ENCODE results near the gene GAREM1.

The GAREM1 gene

DNA sequence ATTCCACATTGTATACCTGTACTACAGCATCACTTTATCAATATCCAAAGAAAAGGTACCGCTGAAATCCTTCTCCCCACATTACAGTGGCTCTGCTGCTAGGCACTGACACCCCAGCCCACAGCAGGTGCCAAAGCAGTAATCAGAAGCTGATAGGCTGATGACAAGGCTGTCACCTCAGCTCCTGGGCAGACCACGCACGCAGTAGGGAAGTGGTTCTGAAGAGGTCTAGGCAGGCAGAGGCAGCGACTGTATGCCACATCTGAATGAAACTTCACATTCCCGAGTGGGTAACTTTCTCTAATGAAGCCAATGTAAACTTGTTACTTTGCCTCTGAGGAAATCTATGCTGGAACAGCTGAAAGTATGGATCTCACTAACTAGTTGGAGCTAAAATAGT is 167.9 kb downstream of the GAREM1 start:
- H3K9me3 Mint-ChIP-seq = no peaks in the 10 kb centered on the region
- peaks cover 3% of the 10 kb centered on the region for H3K27me3 Mint-ChIP-seq (ENCODE audit: low read depth, poor library complexity)
- no peaks in the 10 kb centered on the region for H3K36me3 Mint-ChIP-seq (ENCODE audit: low read depth)
- H3K27ac Mint-ChIP-seq = no peak overlapping the region
- H3K4me1 Mint-ChIP-seq = no peaks in the 10 kb centered on the region
- TF ChIP-seq, protein P1, sequence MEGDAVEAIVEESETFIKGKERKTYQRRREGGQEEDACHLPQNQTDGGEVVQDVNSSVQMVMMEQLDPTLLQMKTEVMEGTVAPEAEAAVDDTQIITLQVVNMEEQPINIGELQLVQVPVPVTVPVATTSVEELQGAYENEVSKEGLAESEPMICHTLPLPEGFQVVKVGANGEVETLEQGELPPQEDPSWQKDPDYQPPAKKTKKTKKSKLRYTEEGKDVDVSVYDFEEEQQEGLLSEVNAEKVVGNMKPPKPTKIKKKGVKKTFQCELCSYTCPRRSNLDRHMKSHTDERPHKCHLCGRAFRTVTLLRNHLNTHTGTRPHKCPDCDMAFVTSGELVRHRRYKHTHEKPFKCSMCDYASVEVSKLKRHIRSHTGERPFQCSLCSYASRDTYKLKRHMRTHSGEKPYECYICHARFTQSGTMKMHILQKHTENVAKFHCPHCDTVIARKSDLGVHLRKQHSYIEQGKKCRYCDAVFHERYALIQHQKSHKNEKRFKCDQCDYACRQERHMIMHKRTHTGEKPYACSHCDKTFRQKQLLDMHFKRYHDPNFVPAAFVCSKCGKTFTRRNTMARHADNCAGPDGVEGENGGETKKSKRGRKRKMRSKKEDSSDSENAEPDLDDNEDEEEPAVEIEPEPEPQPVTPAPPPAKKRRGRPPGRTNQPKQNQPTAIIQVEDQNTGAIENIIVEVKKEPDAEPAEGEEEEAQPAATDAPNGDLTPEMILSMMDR (IDR thresholded peaks at IDR 0.05) = no peak
- no peak for DNase-seq
- H3K4me3 Mint-ChIP-seq = no peak overlapping the region

DNA sequence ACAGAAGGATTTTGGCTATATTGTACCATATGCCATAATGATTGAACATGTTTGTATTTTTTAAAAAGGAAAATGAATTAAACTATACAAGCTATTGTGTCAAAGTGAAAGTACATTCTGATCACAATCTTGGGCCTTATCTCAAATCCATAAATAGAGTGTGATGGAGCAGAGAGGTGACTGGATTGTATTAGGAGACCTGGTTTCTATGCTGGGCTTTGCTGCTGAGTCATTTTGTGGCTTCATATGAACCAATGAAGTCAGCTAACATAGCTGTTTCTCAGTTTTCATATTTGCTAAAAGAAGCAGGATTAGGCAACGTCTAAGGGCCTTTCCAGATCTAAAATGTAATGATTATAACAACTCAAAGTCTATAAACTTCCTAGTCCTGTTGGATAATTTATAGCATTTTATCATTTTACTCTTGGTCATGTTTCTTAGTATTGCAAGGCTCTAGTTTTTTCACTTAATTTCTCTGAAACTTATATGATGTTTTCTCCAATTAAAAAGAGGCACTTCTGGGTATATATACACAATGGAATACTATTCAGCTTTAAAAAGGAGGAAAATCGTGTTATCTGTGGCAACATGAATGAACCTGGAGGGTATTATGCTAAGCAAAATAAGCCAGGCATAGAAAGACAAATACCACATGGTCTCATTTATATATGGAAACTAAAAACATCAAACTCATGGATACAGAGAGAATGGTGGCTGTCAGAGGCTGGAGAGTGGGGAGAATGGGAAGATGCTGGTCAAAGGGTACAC is 168.5 kb downstream of the GAREM1 start:
- no peak for DNase-seq
- Mint-ChIP-seq H3K27ac (no peak overlapping the region), H3K36me3 (ENCODE audit: low read depth) (no peaks in the 10 kb centered on the region), H3K4me1 (no peaks in the 10 kb centered on the region), H3K27me3 (ENCODE audit: low read depth, poor library complexity) (peaks cover 3% of the 10 kb centered on the region), H3K9me3 (no peaks in the 10 kb centered on the region), H3K4me3 (no peak overlapping the region)
- TF ChIP-seq, protein P1 (IDR thresholded peaks at IDR 0.05) = no peak

DNA sequence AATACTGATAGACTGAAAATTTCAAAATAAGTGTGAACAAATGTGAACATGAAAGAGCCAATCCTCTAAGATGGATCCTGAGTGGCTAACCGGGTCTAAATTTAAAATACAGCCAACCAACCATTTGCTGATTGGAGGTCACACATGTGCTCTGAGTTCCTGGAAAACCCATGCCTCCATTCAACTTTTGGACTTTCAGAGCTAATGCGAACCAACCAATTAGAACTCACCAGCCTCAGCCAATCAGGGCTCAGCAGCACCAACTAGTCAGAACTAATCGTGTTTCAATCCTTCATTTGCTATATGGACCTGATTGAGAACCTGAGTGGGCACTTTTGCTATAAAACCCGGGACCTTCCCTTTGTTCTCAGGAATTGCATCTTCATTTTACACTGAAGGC is 169.3 kb downstream of the GAREM1 start:
- H3K27me3 Mint-ChIP-seq (ENCODE audit: low read depth, poor library complexity) = peaks cover 3% of the 10 kb centered on the region
- H3K4me1 Mint-ChIP-seq = no peaks in the 10 kb centered on the region
- TF ChIP-seq, protein P1 (IDR thresholded peaks at IDR 0.05) = no peak
- no peak for DNase-seq
- no peak overlapping the region for H3K27ac Mint-ChIP-seq
- H3K9me3 Mint-ChIP-seq = no peaks in the 10 kb centered on the region
- H3K36me3 Mint-ChIP-seq (ENCODE audit: low read depth) = no peaks in the 10 kb centered on the region
- no peak overlapping the region for H3K4me3 Mint-ChIP-seq

DNA sequence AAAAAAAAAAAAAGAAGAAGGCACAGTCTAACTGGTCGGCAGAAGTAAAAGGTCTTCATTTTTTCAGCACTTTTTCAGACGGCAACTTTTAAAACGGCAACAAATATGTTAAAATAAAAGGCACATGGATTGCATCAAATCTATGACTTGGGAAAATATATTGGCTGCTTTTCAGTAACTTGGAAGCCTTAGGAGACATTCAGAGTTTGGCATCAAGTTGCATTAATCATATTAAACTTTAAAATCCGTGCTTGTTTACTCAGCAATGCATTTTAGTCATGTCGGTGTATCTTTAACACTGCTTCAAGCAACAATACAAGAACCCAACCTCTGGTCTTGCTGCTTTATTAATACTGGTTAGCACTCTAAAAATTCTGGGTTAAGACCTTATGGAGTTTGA is 169.8 kb downstream of the GAREM1 start:
- no peaks in the 10 kb centered on the region for H3K4me1 Mint-ChIP-seq
- peaks cover 3% of the 10 kb centered on the region for H3K27me3 Mint-ChIP-seq (ENCODE audit: low read depth, poor library complexity)
- no peak for DNase-seq
- H3K9me3 Mint-ChIP-seq = no peaks in the 10 kb centered on the region
- TF ChIP-seq, protein P1 (IDR thresholded peaks at IDR 0.05) = no peak
- no peak overlapping the region for H3K27ac Mint-ChIP-seq
- H3K36me3 Mint-ChIP-seq (ENCODE audit: low read depth) = no peaks in the 10 kb centered on the region
- H3K4me3 Mint-ChIP-seq = no peak overlapping the region

DNA sequence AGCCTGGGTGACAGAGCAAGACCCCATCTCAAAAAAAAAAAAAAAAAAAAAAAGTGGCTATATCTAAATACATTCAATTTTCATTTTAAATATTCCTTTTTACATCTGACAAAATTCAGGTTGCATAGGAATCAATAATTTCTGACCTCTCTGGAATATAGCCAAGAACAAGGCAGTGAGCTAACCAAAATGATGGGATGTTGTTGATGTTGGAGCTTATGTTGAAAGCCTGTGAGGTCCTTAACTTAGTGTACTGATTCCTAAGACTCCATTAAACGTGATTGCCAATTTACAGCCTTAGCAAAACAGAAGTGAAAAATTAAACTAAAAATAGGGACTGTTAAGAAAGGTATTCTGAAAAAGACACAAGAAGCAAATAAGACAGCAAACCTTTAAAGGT is 171.2 kb downstream of the GAREM1 start:
- H3K4me3 Mint-ChIP-seq = no peak overlapping the region
- no peak overlapping the region for H3K27ac Mint-ChIP-seq
- peaks cover 3% of the 10 kb centered on the region for H3K27me3 Mint-ChIP-seq (ENCODE audit: low read depth, poor library complexity)
- DNase-seq = no peak
- no peaks in the 10 kb centered on the region for H3K9me3 Mint-ChIP-seq
- TF ChIP-seq, protein P1 (IDR thresholded peaks at IDR 0.05) = no peak
- no peaks in the 10 kb centered on the region for H3K4me1 Mint-ChIP-seq
- no peaks in the 10 kb centered on the region for H3K36me3 Mint-ChIP-seq (ENCODE audit: low read depth)

DNA sequence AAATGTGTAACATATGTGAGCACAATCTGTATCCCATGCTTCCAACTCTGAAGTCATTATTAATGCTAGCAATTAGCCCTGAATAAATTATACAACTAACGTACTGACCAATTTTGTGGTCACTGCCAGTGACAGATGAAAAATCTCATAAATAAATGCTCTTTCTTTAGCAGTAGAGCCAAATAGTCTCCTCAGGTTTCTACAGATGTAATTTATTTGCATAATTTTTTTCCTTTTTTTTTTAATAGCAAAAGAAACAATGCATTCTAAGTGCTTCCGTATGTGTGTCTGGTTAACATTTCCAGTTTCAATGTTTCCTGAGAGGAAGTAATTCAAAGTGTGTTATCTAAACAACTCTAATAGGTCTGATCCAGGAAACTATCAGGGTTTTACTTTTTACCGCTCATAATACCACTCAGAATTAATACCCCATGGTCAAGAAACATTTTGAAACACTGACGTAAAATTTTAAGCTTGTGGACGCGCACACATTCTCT is 172.5 kb downstream of the GAREM1 start:
- no peak for DNase-seq
- TF ChIP-seq, protein P1 (IDR thresholded peaks at IDR 0.05) = no peak
- peaks cover under 1% of the 10 kb centered on the region for H3K27me3 Mint-ChIP-seq (ENCODE audit: low read depth, poor library complexity)
- no peaks in the 10 kb centered on the region for H3K9me3 Mint-ChIP-seq
- no peak overlapping the region for H3K4me3 Mint-ChIP-seq
- no peak overlapping the region for H3K27ac Mint-ChIP-seq
- H3K4me1 Mint-ChIP-seq = no peaks in the 10 kb centered on the region
- H3K36me3 Mint-ChIP-seq (ENCODE audit: low read depth) = no peaks in the 10 kb centered on the region

Measured in nephron progenitor cell (in vitro differentiated cells).